Measurements from ENCODE around the gene CBX7.

The CBX7 gene

GRCh38 chr22:39091126-39092081 is 61.1 kb downstream of the CBX7 start:
- DNase-seq: no peak

DNA sequence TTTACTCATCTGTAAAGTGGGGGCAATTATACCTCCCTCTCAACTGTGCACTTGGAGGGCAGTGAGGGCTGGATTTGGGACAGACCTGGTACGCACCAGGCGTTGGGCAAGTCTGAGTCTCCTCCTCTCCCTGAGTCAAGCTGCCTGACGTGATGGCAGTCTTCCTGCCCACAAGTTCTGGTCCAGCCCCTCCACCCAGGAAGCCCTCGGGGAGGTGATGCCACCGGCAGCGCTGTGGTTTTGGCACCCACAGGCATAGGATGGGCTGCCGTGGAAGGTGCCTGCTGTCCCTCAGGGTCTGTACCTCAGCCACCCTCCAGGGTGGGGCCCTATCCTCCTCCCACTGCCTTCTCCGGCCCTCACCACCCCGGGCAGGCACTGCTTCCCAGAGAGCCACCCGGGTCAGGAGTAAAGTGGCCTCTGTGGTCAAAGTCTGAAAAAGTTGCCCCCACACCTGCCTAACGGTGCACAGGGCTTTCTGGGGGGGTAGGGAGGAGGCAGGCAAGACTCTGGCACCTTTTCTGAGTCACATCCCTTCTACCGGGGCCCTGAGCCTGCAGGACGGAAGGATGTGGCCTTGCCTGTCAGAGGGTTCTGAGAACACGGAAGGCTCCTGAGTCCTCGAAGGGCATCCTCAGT is 61.9 kb downstream of the CBX7 start:
- no peak for DNase-seq

DNA sequence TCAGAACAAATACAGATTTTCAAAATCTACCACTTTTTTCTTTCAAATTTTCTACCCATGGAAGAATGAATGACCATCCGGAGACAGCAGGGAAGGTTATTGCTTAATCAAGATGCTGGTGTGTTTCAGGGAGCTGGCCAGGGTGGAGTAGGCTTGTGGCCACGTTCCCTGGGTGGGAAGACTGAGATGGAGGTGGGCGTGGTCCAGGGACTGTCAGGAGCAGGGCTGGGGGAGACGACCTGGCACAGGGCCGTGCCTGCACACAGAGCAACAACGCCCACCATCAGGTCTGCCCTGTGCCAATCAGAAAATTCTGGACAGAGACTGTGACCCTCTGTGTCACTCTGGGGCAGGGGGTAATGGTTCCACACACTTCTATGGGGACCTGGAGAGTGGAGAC is 62.6 kb downstream of the CBX7 start:
- DNase-seq: no peak

DNA sequence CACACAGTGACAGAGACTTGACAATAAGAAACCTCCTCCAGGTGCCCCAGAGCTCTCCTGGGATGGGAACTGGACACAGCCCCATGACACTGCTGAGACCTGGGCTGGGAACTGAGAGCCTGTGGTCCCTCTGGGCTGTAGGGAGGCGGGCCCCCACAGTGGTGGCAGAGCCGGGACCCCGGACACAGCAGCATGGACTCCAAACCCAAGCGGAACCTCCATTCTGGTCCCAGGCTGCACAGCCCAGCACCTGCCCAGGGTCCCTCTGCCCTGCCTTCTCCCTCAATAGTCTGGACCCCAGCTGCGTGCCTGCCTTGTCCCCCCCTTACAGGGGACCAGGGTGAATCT is 63.8 kb downstream of the CBX7 start:
- no peak for DNase-seq

GRCh38 chr22:39087881-39088684 is 64.4 kb downstream of the CBX7 start:
- no peak for DNase-seq

DNA sequence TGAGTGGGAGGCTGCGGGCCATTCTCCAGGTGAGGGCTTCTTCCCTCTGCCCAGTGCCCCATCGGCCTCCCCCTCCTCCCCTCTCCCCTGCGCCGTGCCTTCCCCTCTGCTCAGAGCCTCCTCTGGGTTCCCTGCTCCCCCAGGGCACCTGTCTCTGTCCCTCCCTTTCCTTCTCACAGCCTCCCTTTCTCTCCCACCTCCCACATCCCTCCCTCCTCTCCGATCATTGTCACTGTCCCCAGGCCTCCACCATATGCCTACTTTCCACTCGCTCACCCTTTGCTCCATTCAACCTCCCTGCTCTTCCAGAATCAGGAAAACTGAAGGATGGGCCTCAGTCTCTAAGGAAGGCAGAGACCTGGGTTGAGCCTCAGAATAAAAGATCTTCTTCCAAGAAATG is 65.4 kb downstream of the CBX7 start:
- no peak for DNase-seq

DNA sequence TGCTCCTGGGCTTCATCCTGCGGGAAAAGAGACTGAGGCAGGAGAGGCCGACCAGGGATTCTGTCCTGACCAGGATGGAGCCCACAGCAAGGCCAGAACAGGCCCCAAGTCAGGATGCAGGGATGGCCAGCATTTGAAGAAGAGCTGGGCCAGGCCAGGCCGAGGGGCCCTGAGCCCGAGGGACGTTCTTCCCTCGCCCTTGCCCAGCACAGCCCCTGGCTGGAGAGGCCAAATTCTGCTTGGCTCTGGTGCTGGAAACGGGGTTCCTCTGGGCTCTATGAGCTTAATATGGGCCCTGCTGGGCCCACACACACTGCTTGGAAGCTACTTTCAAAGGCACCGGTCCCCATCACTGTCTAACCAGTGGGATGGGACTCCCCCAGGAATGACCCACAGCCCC is 67.8 kb downstream of the CBX7 start:
- no peak for DNase-seq

DNA sequence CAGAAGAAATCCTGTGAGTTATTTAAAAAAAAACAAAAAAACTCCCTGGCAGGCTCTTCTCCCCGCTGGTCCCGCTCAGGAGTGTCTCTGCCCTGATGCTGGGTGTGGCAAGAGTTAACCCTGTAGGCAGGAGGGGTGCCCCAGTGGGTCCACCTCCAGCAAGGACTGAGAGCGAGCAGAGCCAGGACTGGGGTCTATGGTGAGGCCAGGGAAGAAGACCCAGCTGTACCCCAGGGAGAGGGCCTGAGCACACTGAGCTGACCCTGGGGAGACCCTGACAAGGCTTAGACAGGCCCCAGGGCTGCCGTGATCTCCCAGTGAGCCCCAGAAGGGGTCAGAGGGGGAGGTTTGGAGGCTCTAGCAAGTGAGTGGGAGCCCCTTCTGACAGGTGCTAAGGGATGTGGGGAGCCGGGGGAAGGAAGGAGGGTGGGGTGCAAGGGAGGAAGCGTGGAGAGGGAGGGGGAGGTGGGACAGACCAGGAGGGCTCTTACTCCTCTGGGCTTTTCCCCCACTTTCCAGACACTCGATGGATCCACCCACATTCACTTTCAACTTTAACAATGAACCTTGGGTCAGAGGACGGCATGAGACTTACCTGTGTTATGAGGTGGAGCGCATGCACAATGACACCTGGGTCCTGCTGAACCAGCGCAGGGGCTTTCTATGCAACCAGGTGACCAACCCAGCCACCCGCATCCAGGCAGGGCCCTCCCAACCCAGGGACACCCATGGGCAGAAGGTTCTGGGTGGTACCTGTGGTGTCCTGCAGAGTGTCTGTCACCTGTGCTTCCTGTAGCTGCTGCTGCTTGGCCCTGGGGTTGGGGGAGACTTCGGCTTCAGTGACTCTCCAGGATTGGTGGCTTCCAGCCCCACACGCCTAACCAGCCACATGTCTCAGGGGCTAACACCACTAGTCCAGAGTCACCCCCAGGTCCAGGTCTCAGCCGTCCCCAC is 69.0 kb downstream of the CBX7 start:
- no peak for DNase-seq

DNA sequence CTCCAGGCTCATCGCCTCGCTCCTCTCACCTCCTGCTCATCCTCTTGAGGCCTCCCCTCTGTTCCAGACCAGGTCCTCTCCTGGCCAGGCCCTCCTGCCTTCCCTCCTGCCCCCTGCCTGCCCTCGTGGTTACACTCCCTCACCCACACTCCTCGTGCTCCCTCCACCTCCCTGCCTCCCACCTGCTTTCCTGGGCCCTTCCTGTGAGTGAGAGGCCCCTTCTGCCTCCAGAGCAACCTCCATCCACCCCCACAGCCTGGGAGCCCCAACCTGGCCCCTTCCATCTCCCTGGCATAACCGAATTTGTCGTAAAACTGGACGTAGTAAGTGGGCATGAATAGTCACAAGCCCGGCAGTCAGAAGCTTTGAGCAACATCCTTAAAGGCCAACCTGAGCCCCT is 70.9 kb downstream of the CBX7 start:
- no peak for DNase-seq

DNA sequence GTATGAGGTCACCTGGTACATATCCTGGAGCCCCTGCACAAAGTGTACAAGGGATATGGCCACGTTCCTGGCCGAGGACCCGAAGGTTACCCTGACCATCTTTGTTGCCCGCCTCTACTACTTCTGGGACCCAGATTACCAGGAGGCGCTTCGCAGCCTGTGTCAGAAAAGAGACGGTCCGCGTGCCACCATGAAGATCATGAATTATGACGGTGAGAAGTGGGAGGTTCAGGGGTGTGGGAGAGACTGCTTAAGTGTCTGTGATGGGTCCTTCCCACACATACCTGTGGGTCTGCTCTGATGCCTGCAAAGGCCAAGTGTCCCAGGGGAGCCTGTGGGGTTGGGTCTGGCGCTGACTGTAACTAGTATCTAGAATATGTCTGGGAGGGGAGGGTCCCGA is 71.5 kb downstream of the CBX7 start:
- no peak for DNase-seq

All from fibroblast of skin of back (primary cell).